ENCODE data around the gene TRMT5. TPM values are rescaled to one million over a fixed set of nuclear protein-coding genes. Genes with fewer than 3 reads are reported as not detected.

TRMT5 gene
- total and polyA plus RNA-seq, 2 of the 4 experiments (the other 2 are of a cell fraction): 5.0 to 10.4 TPM

GRCh38 chr14:60958146-60958545, 22.7 kb downstream of the TRMT5 start:
- no peak overlapping the region for H3K4me3 ChIP-seq (ENCODE audit: insufficient read depth, low read depth, low read length)
- ATAC-seq (ENCODE audit: low read depth) (no peak), DNase-seq (no peak)
- BruUV-seq (replicated peaks): no TSS peak
- H3K56ac ChIP-seq (ENCODE audit: extremely low read depth, insufficient read depth, low read length): no peak overlapping the region
- H3K4me1 ChIP-seq (ENCODE audit: control insufficient read depth, insufficient read depth, low read length): no peaks in the 10 kb centered on the region
- no peak overlapping the region for H2BK20ac ChIP-seq (ENCODE audit: low read depth, low read length)
- no peak overlapping the region for H4K5ac ChIP-seq (ENCODE audit: low read depth, low read length)
- ChIA-PET CTCF (no interaction called here), POLR2A (ENCODE audit: unreplicated experiment) (no interaction called here)
- peaks cover 20% of the 10 kb centered on the region for H3K9me3 ChIP-seq (ENCODE audit: control insufficient read depth, insufficient read depth, low read length)
- H4K8ac ChIP-seq (ENCODE audit: low read depth in 2 of 2, low read length in 2 of 2): no peak overlapping the region
- no peak overlapping the region for H3K23ac ChIP-seq (ENCODE audit: low read depth, low read length)
- H2AFZ ChIP-seq (replicated peaks; ENCODE audit: low read length, poor library complexity): no peak overlapping the region
- no peaks in the 10 kb centered on the region for H4K20me1 ChIP-seq (ENCODE audit: insufficient read depth, low read length)
- H3K9me1 ChIP-seq (ENCODE audit: insufficient read depth, low read length): no peaks in the 10 kb centered on the region
- H2AK5ac ChIP-seq (ENCODE audit: low read depth, low read length): no peak overlapping the region
- no peak overlapping the region for H3K4ac ChIP-seq (ENCODE audit: low read depth, low read length)
- no peak overlapping the region for H2BK15ac ChIP-seq (ENCODE audit: low read depth, low read length)
- no peak overlapping the region for H2BK120ac ChIP-seq (ENCODE audit: low read depth, low read length)
- H3K27me3 ChIP-seq (ENCODE audit: control insufficient read depth, insufficient read depth, low read length): no peaks in the 10 kb centered on the region
- no peak overlapping the region for H3K27ac ChIP-seq (ENCODE audit: insufficient read depth, low read length)
- H3K79me1 ChIP-seq (ENCODE audit: low read depth in 1 of 2, low read length in 2 of 2): peaks cover 13 to 28% of the 10 kb centered on the region in 2 experiments
- H3K14ac ChIP-seq (replicated peaks; ENCODE audit: low read depth, low read length): no peak overlapping the region
- no peak overlapping the region for H2AK9ac ChIP-seq (replicated peaks; ENCODE audit: low read depth, low read length, poor library complexity)
- H3K4me2 ChIP-seq (ENCODE audit: low read depth, low read length): no peak overlapping the region
- no peak overlapping the region for H3K9ac ChIP-seq (ENCODE audit: low read depth, low read length)
- in situ Hi-C loops (cut with MboI; ENCODE audit: low sequenced_read_pairs) (no loop called here), intact Hi-C loops (cut with micrococcal nuclease) (no loop called here), dilution Hi-C loops (cut with HindIII; ENCODE audit: low sequenced_read_pairs, unreplicated experiment) (no loop called here)
- H3K36me3 ChIP-seq (ENCODE audit: control insufficient read depth, insufficient read depth, low read length): no peaks in the 10 kb centered on the region
- H4K91ac ChIP-seq (ENCODE audit: insufficient read depth, low read depth, low read length): no peak overlapping the region
- H2BK5ac ChIP-seq (ENCODE audit: low read depth, low read length, poor library complexity, severe bottlenecking): no peak overlapping the region
- no peak for TF ChIP-seq MAFK (IDR thresholded peaks at IDR 0.05; ENCODE audit: low read depth, low read length)
- no peak overlapping the region for H3K18ac ChIP-seq (ENCODE audit: low read depth, low read length)

Measured in IMR-90 (cell line).